K562 (cell line): ENCODE data around the gene KCNH8. TPM values are rescaled to one million over a fixed set of nuclear protein-coding genes. Genes with fewer than 3 reads are reported as not detected.

Experiments
- ATAC-seq: fragments of 200-7000 bp; cut with Tn5 transposase; 3 replicates; pipeline ENCODE4 v1.9.1; 2020; ENCODE audit warnings: moderate library complexity
- BruUV-seq: library from RNA; stranded (reverse); fragments of 400-500 nt; replicated peaks from 2 replicates; lab custom pipeline; 2021; lab: Mats Ljungman, UMichigan
- CTCF ChIA-PET: fragments of 300-600 bp; formaldehyde crosslinking; extraction: SDS; loops from one replicate; lab custom pipeline; 2021; ENCODE audit warnings: low intra/inter-chr PET ratio; lab: Yijun Ruan, JAX
- POLR2A ChIA-PET: fragments of 300-600, 350-650 bp; sonication (Branson Sonifier 250); formaldehyde crosslinking; extraction: SDS; loops from one replicate; lab custom pipeline; 2021; ENCODE audit warnings: antibody characterized with exemption, inconsistent platforms; lab: Yijun Ruan, JAX
- DNase-seq, 4 experiments: peaks; one replicate each; pipeline versions ENCODE4 v3.0.0 to v3.0.0-alpha.2; 2011 to 2018; ENCODE audit warnings: low spot score in 3 of 4, mixed read lengths in 3 of 4; ENCODE audit errors: extremely low read depth in 1 of 4
- FAIRE-seq: peaks from 2 replicates; lab custom pipeline; 2011; peaks lifted over from hg19 to GRCh38; lab: Jason Lieb, UNC
- H2AFZ ChIP-seq: 2 replicates; pipeline ENCODE4 v1.6.0; 2011; ENCODE audit warnings: low read depth, low read length, control low read depth, inconsistent platforms
- H3K27ac ChIP-seq: fragments of 200-600 bp; 3 replicates; pipeline ENCODE4 v1.8.0; 2011; ENCODE audit warnings: low read depth, mild to moderate bottlenecking, control low read depth, inconsistent platforms, low read length, moderate library complexity, mixed read lengths; ENCODE audit errors: extremely low read depth
- H3K27me3 ChIP-seq, 2 experiments: fragments of 300-600 bp in 1 of 2; 2 replicates in 1 of 2; 3 replicates in 1 of 2; pipeline versions ENCODE4 v1.6.0 to v1.8.0; 2011; ENCODE audit warnings: inconsistent platforms in 2 of 2, low read length in 2 of 2, mild to moderate bottlenecking in 1 of 2, mixed read lengths in 1 of 2, moderate library complexity in 1 of 2; ENCODE audit not compliant: control insufficient read depth in 2 of 2, insufficient read depth in 2 of 2
- H3K36me3 ChIP-seq: fragments of 300-600 bp; 3 replicates; pipeline ENCODE4 v1.8.0; 2011; ENCODE audit warnings: mild to moderate bottlenecking, low read length, inconsistent platforms; ENCODE audit not compliant: control insufficient read depth, insufficient read depth
- H3K4me1 ChIP-seq, 2 experiments: fragments of 200-600 bp in 1 of 2; replicated peaks in 1 of 2; 2 replicates in 1 of 2; 3 replicates in 1 of 2; pipeline versions ENCODE4 v1.5.1 to v1.8.0; 2011; ENCODE audit warnings: inconsistent platforms in 2 of 2, low read length in 2 of 2, mild to moderate bottlenecking in 1 of 2, mixed read lengths in 1 of 2, moderate library complexity in 1 of 2; ENCODE audit not compliant: control insufficient read depth in 2 of 2, insufficient read depth in 2 of 2
- H3K4me2 ChIP-seq: 2 replicates; pipeline ENCODE4 v1.6.1; 2011; ENCODE audit warnings: low read length, control low read depth, inconsistent platforms, mixed read lengths; ENCODE audit not compliant: insufficient read depth
- H3K4me3 ChIP-seq: fragments of 200-600 bp; sonication (generic), shearing (Covaris generic); 2 replicates; pipeline ENCODE4 v1.5.1; 2016; ENCODE audit warnings: control low read depth, inconsistent platforms
- H3K79me2 ChIP-seq: fragments of 200-600 bp; 3 replicates; pipeline ENCODE4 v1.8.0; 2011; ENCODE audit warnings: low read length, inconsistent platforms; ENCODE audit not compliant: control insufficient read depth, insufficient read depth
- H3K9ac ChIP-seq, 2 experiments: 2 replicates each; pipeline versions ENCODE4 v1.6.0 to v1.6.1; 2011; ENCODE audit warnings: low read depth in 2 of 2, low read length in 2 of 2, control low read depth in 1 of 2, inconsistent platforms in 1 of 2, mild to moderate bottlenecking in 1 of 2, mixed read lengths in 1 of 2; ENCODE audit not compliant: insufficient read depth in 1 of 2
- H3K9me1 ChIP-seq: one replicate; pipeline ENCODE4 v1.6.0; 2011; ENCODE audit warnings: inconsistent platforms, mild to moderate bottlenecking, low read length, moderate library complexity; ENCODE audit not compliant: control insufficient read depth, insufficient read depth
- H3K9me3 ChIP-seq: replicated peaks from 2 replicates; pipeline ENCODE4 v1.5.1; 2011; ENCODE audit warnings: low read depth, low read length, inconsistent platforms; ENCODE audit not compliant: control insufficient read depth, insufficient read depth
- H4K20me1 ChIP-seq: replicated peaks from 2 replicates; pipeline ENCODE4 v1.6.1; 2011; ENCODE audit warnings: low read length, inconsistent platforms, mixed read lengths; ENCODE audit not compliant: control insufficient read depth, insufficient read depth
- CLOCK ChIP-seq: fragments of 250-450 bp; sonication (Bioruptor Pico); IDR thresholded peaks from 2 replicates; pipeline ENCODE4 v1.4.0; 2020; ENCODE audit warnings: mild to moderate bottlenecking, moderate library complexity, borderline replicate concordance
- LEF1 ChIP-seq: fragments of 450-650 bp; IDR thresholded peaks from 2 replicates; pipeline ENCODE4 v1.6.1; 2016; ENCODE audit warnings: mild to moderate bottlenecking
- MCM7 ChIP-seq, 2 experiments: fragments of 450-650 bp; IDR thresholded peaks; 2 replicates each; pipeline ENCODE4 v1.6.1; 2016 to 2018
- NCOR1 ChIP-seq: fragments of 450-650 bp; IDR thresholded peaks from 2 replicates; pipeline ENCODE4 v1.6.1; 2016; ENCODE audit warnings: mild to moderate bottlenecking, moderate library complexity
- NR0B1 ChIP-seq: fragments of 450-650 bp; IDR thresholded peaks from one replicate; pipeline ENCODE4 v1.6.1; 2018; ENCODE audit warnings: mild to moderate bottlenecking, moderate library complexity; ENCODE audit not compliant: partially characterized antibody
- WHSC1 ChIP-seq: IDR thresholded peaks from one replicate; pipeline ENCODE4 v1.6.1; 2012; ENCODE audit warnings: low read length, control low read depth, inconsistent platforms
- ZBTB17 ChIP-seq: fragments of 450-650 bp; formaldehyde crosslinking; IDR thresholded peaks from 2 replicates; pipeline ENCODE4 v1.4.0; 2020; ENCODE audit warnings: mild to moderate bottlenecking
- ZBTB7A ChIP-seq: IDR thresholded peaks from 2 replicates; pipeline ENCODE4 v1.6.1; 2011; ENCODE audit warnings: low read depth, mild to moderate bottlenecking, low read length, moderate library complexity, borderline replicate concordance; ENCODE audit not compliant: control insufficient read depth
- ZC3H4 ChIP-seq: sonication (generic); formaldehyde crosslinking; IDR thresholded peaks from 2 replicates; pipeline ENCODE4 v1.9.0; 2021; ENCODE audit warnings: missing genetic modification reagents, borderline replicate concordance
- ZNF175 ChIP-seq: fragments of 200-800 bp; sonication (Bioruptor generic); IDR thresholded peaks from 2 replicates; pipeline ENCODE4 v1.6.1; 2016; ENCODE audit warnings: low read depth, mild to moderate bottlenecking, missing genetic modification characterization, missing compliant biosample characterization
- ZNF212 ChIP-seq: fragments of 450-650 bp; formaldehyde crosslinking; IDR thresholded peaks from 2 replicates; pipeline ENCODE4 v1.4.0; 2020; ENCODE audit warnings: mild to moderate bottlenecking
- ZNF277 ChIP-seq: fragments of 250-450 bp; sonication (Bioruptor Pico); IDR thresholded peaks from 2 replicates; pipeline ENCODE4 v1.8.0; 2022; ENCODE audit warnings: inconsistent platforms, mild to moderate bottlenecking, moderate library complexity, borderline replicate concordance
- ZNF764 ChIP-seq: fragments of 250-450 bp; sonication (Bioruptor Pico); IDR thresholded peaks from 2 replicates; pipeline ENCODE4 v1.4.0; 2020; ENCODE audit warnings: low read depth, mild to moderate bottlenecking, moderate library complexity
- WGBS: fragments of 100-300 bp; shearing (Covaris generic); methylation state at CpG from one replicate; pipeline ENCODE4 v1.1.6; 2016; ENCODE audit warnings: low coverage, mixed read lengths; ENCODE audit not compliant: insufficient coverage; ENCODE audit errors: missing lambda C conversion rate; 5-methylcytosine and 5-hydroxymethylcytosine counted together
- in situ Hi-C: fragments of 300-500 bp; cut with MboI; formaldehyde crosslinking; loops from 4 replicates; pipeline ENCODE4 v1.15.0; 2018; ENCODE audit warnings: inconsistent platforms, mixed read lengths
- intact Hi-C: fragments of 100-400 bp; cut with micrococcal nuclease; formaldehyde crosslinking; loops from 2 replicates; pipeline ENCODE4 v1.14.2; 2022
- polyA plus RNA-seq, 8 experiments: library from polyadenylated mRNA; depleted of rRNA in 4 of 8; stranded (reverse) in 5 of 8; unstranded in 3 of 8; fragments of >200 nt; fragmentation: Nextera tagmentation in 2 of 8; fragmentation: Illumina TruSeq in 1 of 8; extraction: Ambion mirVana in 2 of 8; extraction: Trizol in 1 of 8; gene quantifications; 2 replicates each; pipeline versions ENCODE4 v1.2.1 to v1.2.3, GENCODE V29; 2011 to 2014; ENCODE audit warnings: inconsistent platforms in 1 of 8, missing spikeins in 1 of 8
- total RNA-seq, 7 experiments: library from RNA; depleted of rRNA in 6 of 7; stranded (reverse); fragments of >200 nt in 6 of 7; fragmentation: Illumina TruSeq in 2 of 7; extraction: Trizol in 2 of 7; gene quantifications; 2 replicates each; pipeline versions ENCODE4 v1.2.1 to v1.2.3, GENCODE V29; 2011 to 2021; ENCODE audit warnings: low replicate concordance in 1 of 7

Gene KCNH8
- total and polyA plus RNA-seq, 9 of the 15 experiments (the other 6 are each of a cell fraction or from before 2014, with no cell fraction given) = 0.02 to 0.08 (median 0.04) TPM; not detected in 6

DNA sequence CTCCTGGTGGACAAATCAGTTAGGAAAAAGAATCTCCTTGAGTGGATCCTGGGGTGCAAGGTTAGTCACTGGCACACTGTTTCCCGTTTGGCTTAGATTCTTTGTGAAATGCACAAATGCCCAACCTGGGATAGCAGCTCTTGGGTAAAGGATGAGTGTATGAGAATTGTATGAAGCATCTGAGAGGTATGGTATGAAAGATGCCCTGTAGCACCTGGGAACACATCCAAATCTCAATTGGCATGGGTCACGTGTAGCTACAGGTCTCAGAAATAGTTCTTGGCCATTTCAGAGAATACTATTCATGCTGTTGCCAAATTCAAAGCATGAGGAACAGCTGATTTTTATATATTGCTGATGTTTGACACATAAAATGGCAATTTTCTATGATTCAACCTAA lies 84.3 kb downstream of the KCNH8 start:
- no peaks in the 10 kb centered on the region for H4K20me1 ChIP-seq
- H3K9ac ChIP-seq = no peak overlapping the region
- no peak for ATAC-seq
- FAIRE-seq = no peak
- TF ChIP-seq ZBTB17 (no peak), ZNF277 (CRISPR knock-in tag) (no peak), ZC3H4 (CRISPR knock-in tag) (no peak), LEF1 (no peak), ZNF212 (CRISPR knock-in tag) (no peak), ZNF764 (CRISPR knock-in tag) (no peak), ZBTB7A (no peak), CLOCK (CRISPR knock-in tag) (no peak), NCOR1 (no peak), NR0B1 (no peak), MCM7 (IDR thresholded peaks at IDR 0.05) (no peak), ZNF175 (CRISPR knock-in tag) (no peak), WHSC1 (no peak)
- H3K9me3 ChIP-seq = no peaks in the 10 kb centered on the region; the same call in 1 of the 2 replicates
- H3K27me3 ChIP-seq = no peaks in the 10 kb centered on the region
- in situ Hi-C loops = no loop called here
- ChIA-PET CTCF (no interaction called here), POLR2A (interaction anchor here (0.6 kb wide), 1 partner anchor 13 kb away, joined by 3 read pairs; no protein-coding TSS in a partner anchor)
- H3K4me1 ChIP-seq = no peaks in the 10 kb centered on the region
- no peak overlapping the region for H3K27ac ChIP-seq
- H3K4me2 ChIP-seq = no peak overlapping the region
- intact Hi-C loops = no loop called here
- no peaks in the 10 kb centered on the region for H3K36me3 ChIP-seq
- H3K4me3 ChIP-seq = no peak overlapping the region
- H3K9me1 ChIP-seq = no peaks in the 10 kb centered on the region
- no peaks in the 10 kb centered on the region for H3K79me2 ChIP-seq
- H2AFZ ChIP-seq = no peak overlapping the region
- no TSS peak for BruUV-seq
- WGBS = 0% methylated on average over 2 of the region's 2 CpGs
- no peak for DNase-seq
